ENCODE measurements around the gene GHRHR.

GHRHR gene

DNA sequence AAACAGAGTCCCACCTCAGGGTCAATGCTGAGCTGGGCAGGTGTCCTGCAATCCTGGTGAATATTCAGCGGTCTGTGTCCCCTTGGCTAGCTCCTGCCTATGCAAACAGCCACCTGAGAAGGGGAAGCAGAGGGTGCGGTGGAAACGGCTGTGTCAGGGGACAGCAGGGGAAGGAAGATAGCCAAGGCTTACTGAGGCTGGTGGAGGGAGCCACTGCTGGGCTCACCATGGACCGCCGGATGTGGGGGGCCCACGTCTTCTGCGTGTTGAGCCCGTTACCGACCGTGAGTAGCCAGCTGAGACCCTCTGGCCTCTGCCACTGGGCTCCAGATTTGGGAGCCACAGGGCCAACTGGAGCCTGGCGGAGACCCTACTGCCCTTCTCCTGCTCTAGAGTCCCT lies at the start of gene GHRHR:
Gene GHRHR, plus strand, starts transcription at position 112 of the 400 bp plus-strand sequence. Its CDS starts 116 bp downstream, at position 228.
- no peak for DNase-seq

DNA sequence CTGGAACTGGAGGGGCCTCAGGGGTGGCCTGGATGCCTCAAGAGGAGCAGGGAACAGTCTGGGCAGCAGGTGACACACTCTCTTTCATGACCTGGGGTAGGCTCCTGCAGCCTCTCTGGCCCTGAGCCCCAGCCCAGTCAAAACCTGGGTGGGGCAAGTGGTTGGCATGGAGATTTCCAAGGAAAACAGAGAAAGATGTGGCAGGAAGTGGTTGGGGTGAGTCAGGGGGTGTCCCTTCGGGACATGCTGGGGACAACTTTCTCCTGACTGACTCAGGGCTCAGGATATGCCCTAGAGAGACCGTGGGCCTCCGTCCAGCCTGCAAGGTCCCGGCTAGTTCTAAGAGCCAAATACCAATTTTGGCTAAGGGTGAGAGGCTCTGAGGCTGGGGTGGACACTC lies 49.2 kb upstream of the GHRHR start:
- DNase-seq = no peak

DNA sequence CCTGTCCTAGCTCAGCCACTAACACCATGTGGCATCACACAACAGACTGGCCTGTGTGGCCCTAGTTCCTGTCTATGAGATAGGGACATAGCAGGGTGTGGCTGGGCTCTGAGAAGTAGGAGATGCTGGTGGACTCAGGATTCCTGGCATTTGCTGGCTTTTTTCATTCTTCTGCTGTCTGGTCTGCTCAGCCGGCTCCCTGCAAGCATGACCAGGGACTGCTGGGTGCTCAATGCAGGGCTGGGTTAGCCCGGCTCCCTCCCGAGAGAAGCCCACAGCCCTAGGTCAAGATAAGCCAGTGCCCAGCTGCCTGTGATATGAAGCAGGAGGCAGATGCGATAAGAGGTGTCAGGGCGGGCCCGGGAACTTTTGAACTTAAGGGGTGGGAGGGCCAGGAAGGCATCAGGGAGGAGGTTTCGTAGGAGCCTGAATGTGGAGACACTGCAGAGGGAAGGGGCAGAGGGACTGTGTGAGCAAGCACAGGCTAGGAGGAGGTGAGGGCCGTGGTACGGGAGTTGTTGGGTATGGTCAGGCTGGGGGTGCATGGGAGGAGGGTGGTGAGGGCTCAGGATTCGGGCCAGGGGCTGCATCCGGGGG lies 48.6 kb upstream of the GHRHR start:
- DNase-seq = no peak

DNA sequence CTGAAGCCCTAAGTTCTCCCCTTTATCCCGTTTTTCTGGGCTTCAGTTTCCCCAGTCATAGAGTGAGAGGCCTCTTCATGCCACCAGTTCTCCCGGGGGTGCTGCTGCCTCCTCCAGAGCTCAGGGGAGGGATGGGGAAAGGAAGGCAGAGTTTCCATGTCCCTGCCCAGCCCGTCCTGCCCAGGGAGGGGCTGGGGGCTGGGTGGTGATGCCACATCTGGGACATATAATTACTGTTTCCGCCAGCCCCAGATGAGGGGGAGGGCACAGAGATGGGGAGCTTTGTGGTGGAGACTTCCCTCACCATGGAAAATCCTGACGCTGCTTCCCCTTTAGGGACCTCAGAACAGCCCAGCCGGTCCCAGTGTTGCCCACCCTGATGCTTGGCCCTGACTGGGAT lies 48.0 kb upstream of the GHRHR start:
- no peak for DNase-seq

DNA sequence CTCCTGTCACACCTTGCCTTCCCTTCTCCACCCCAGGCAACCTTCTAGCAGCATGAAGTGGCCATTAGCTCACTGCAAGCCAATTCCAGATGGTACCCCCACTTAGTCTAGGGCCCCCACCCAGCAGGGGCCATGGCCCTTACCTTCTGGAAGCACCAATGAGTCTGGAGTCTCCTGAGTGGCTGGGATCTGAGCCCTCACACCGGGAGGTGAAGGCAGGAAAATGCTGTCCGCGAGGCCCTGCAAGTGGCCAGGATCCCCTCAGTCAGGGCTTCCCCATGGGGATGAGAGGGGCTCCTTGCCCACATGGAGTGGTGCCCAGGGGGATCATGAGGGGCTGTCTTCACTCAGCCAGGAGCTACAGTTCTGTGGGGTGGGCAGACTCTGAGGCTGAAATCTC lies 47.5 kb upstream of the GHRHR start:
- DNase-seq = no peak

DNA sequence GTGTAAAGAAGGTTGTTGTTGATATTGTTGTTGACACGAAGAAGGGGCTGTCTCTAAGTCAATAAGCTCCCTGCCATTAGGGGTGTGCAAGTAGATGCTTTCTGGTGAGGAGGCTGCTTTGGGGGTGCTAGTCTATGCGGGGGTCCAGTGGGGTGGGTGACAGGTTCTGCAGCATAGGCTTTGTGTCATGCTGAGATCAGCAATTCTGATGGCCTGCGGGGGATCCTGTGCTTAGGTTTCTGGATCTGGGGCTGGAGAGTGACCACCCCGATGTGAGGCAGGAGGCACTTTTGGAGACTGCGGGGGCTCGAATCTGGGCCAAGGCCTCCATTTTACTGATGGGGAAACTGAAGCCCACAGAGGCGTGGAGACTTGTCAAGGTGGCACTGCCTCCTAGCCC lies 47.0 kb upstream of the GHRHR start:
- no peak for DNase-seq

DNA sequence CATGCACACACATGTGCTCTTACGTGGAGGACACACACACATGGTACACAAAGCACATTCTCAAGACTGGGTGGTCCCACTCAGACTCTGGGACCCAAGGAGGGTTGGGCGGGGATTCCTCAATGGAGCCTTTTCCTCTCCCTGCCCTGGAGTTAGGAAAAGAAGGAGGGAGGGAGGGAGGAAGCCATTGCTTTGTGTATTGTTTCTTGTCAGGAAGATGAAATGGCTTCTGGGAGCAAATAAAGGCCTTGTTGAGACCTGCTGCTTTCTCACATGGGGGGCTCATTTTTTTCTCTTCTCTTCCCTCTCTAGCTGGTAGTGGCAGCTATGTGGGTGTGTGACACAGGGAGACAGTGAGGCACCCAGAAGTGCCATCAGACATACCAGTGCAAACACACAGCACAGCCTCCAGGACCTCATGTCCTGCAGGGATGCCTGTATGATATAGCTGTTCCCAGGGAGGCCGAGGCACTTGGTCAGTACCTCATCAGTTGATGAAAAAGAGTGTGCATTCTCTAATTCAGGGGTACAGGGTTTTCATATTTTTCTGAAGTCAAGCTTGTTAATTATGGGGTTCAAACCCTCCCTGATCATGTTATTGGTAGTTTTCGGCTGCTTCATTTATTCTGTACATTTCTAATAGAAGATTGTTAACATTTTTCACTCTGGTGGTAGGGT lies 46.4 kb upstream of the GHRHR start:
- no peak for DNase-seq

- DNase-seq = no peak
These were observed 45.1 kb upstream of the GHRHR start for GRCh38 chr7:30918676-30919075.

DNA sequence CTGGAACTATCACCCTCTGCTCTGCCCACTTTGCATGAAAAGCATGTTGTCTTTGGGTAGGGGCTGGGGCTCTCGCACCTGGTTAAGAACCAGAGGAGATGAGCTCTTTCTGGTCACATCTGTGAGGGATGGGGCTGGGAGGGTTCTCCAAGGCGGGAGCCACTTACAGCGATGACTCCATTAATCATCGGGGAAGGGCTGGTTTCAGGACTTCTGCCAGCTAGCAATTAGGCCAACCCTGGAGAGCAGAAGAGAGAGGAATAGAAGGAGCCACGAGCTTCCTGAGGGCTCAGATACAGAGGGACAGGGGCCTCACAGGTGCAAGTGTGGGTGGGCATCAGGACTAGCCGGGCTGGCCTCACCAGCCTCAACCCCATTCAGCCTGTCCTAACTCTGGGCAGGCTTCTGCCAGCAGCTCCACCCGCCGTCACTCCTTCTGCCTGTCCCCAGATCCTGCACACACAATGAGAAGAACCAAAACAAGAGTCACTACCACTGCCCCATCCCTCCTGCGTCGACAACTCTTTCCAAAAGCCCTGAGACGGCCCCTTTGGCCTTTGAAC lies 43.7 kb upstream of the GHRHR start:
- peak; percentile 25 to 63 for DNase-seq

- no peak for DNase-seq
These were observed 42.9 kb upstream of the GHRHR start for GRCh38 chr7:30920584-30921539.

- no peak for DNase-seq
These were observed 42.0 kb upstream of the GHRHR start for GRCh38 chr7:30921540-30922401.

- no peak for DNase-seq
These were observed 41.2 kb upstream of the GHRHR start for GRCh38 chr7:30922596-30922995.

GRCh38 chr7:30923009-30923773 lies 40.6 kb upstream of the GHRHR start:
- DNase-seq = no peak

- DNase-seq = no peak
These were observed 39.9 kb upstream of the GHRHR start for GRCh38 chr7:30923774-30924413.

- DNase-seq = no peak
These were observed 39.1 kb upstream of the GHRHR start for GRCh38 chr7:30924624-30925023.

- no peak for DNase-seq
These were observed 38.6 kb upstream of the GHRHR start for GRCh38 chr7:30925117-30925516.

GRCh38 chr7:30925913-30926312 lies 37.8 kb upstream of the GHRHR start:
- DNase-seq = no peak

GRCh38 chr7:30926313-30926712 lies 37.4 kb upstream of the GHRHR start:
- no peak for DNase-seq

- no peak for DNase-seq
These were observed 36.7 kb upstream of the GHRHR start for GRCh38 chr7:30927040-30927439.

DNA sequence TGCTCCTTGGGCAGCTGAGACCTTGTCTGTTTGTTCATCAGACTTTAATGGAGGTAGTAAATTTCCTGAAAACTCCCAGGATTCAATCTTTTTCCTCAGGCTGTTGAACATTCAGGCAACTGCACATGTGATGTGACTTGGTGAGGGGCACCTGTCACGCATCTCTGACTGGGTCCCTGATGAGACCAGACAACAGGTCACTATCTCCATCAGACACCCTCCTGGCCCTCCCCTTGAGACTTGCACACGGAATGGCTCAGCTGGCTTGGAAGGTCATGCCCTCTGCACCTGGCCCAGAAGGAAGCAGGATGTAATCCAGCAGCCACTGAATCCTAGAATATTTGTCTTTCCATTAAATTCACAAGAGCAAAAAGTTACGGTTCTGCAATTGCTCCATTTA lies 36.2 kb upstream of the GHRHR start:
- DNase-seq = no peak

GRCh38 chr7:30928254-30928872 lies 35.4 kb upstream of the GHRHR start:
- no peak for DNase-seq
